Natural killer cell (primary cell): ENCODE results near the gene ZNF226. TPM values are rescaled to one million over a fixed set of nuclear protein-coding genes. Genes with fewer than 3 reads are reported as not detected.
A peak's percentile ranks its signal among the peaks of the same experiment; 100 is the strongest.

Experiments used
- ATAC-seq, 3 donors: fragments of 150-1000 bp in 2 of 3; fragments of 200-7000 bp in 1 of 3; cut with Tn5 transposase; 1 replicate in 1 of 3; 2 replicates in 2 of 3; pipeline ENCODE4 v1.10.0; 2021; ENCODE audit warnings: mild to moderate bottlenecking in 2 of 3, moderate library complexity in 2 of 3
- DNase-seq, 2 donors: peaks; one replicate each; pipeline versions ENCODE4 v3.0.0 to v3.0.0-alpha.2; 2013 to 2021; ENCODE audit warnings: mixed read lengths in 1 of 2
- H3K27ac ChIP-seq: one replicate; pipeline ENCODE4 v1.5.1; 2013; ENCODE audit warnings: mild to moderate bottlenecking, low read length
- H3K27me3 ChIP-seq: one replicate; pipeline ENCODE4 v1.6.1; 2013; ENCODE audit warnings: low read length; ENCODE audit not compliant: control insufficient read depth, insufficient read depth
- H3K36me3 ChIP-seq: one replicate; pipeline ENCODE4 v1.6.1; 2013; ENCODE audit warnings: low read length; ENCODE audit not compliant: control insufficient read depth, insufficient read depth
- H3K4me1 ChIP-seq: one replicate; pipeline ENCODE4 v1.6.1; 2013; ENCODE audit warnings: low read length; ENCODE audit not compliant: control insufficient read depth, insufficient read depth
- H3K4me3 ChIP-seq: one replicate; pipeline ENCODE4 v1.5.1; 2013; ENCODE audit warnings: low read length
- H3K9me3 ChIP-seq: one replicate; pipeline ENCODE4 v1.6.1; 2013; ENCODE audit warnings: low read length; ENCODE audit not compliant: control insufficient read depth, insufficient read depth
- H3K27ac Mint-ChIP-seq, 2 donors: one replicate each; pipeline ENCODE4 v1.8.0; 2022; ENCODE audit warnings: mild to moderate bottlenecking in 2 of 2, mixed read lengths in 2 of 2, moderate library complexity in 1 of 2
- H3K27me3 Mint-ChIP-seq, 2 donors: one replicate each; pipeline ENCODE4 v1.8.0; 2022; ENCODE audit warnings: low read depth in 2 of 2, mixed read lengths in 2 of 2
- H3K36me3 Mint-ChIP-seq: one replicate; pipeline ENCODE4 v1.8.0; 2022; ENCODE audit warnings: mixed read lengths
- H3K4me1 Mint-ChIP-seq, 2 donors: one replicate each; pipeline ENCODE4 v1.8.0; 2022; ENCODE audit warnings: mixed read lengths in 2 of 2
- H3K4me3 Mint-ChIP-seq: one replicate; pipeline ENCODE4 v1.8.0; 2022; ENCODE audit warnings: mild to moderate bottlenecking, moderate library complexity, mixed read lengths
- H3K9me3 Mint-ChIP-seq, 2 donors: one replicate each; pipeline ENCODE4 v1.8.0; 2022; ENCODE audit warnings: mixed read lengths in 2 of 2
- WGBS: methylation state at CpG from one replicate; pipeline ENCODE4 v1.1.7; 2013; ENCODE audit warnings: missing lambda C conversion rate; ENCODE audit not compliant: insufficient coverage; 5-methylcytosine and 5-hydroxymethylcytosine counted together
- intact Hi-C: fragments of 100-400 bp; cut with micrococcal nuclease; formaldehyde crosslinking; loops from one replicate; pipeline ENCODE4 v1.14.2; 2022
- total RNA-seq, 4 donors: library from RNA; stranded (reverse); fragments of 120-200 nt in 1 of 4; gene quantifications; one replicate each; pipeline versions ENCODE4 v1.2.3 to v1.2.4, GENCODE V29; 2013 to 2022
- TF ChIP-seq, protein P1 (sequence below): fragments of 200-600 bp; IDR thresholded peaks from one replicate; pipeline ENCODE4 v1.8.0; 2022; ENCODE audit warnings: antibody characterized with exemption

ZNF226 gene
- total RNA-seq, 3 donors from 2014 or later (not counting 1 experiment from before 2014, with no cell fraction given): 11.1 to 16.0 (median 15.0) TPM

DNA sequence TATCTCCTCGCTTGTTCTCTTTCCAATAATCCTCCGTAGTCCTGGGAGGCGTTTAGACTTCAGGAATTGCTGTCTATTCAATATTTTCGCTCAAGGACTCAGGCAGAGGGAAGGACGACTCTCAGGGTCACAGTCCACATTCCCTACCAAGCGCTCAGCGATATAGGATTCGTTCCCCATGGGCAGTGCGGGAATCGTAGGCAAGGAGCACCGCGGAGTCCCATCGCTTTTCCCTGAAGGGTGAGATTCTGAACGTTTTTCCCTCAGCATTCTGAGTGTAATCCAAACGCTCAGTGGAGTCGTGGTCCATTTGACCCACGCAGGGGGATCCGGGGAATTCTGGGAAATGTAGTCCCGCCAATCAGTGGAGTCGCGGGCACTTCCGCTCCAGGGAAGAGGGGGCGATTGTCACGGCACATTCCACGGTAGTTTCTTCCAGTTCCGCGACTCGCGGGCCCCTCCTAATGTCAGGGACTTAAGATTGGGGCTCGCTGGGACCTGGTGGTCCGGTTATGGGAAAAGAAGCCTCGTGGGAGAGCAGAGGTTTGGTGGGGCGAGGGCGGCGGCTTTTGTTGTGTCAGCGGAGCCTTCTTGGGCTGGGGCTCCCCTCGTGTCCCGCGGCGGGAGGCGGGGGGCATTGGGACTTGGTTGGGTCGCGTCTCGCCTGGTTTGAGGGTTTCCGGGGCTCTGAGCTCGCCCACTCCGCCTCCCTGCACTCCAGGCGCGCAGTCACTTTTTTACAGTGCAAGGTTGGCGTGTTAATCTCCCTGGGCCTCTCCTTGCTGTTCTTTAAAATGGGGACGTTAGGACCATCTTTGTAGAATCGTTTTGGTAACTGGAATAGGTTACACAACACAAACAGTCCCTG lies 23.5 kb upstream of the ZNF226 start, which contains the start of gene ZNF234:
TSS of gene ZNF234 (plus strand) at position 364 of the 868 bp plus-strand sequence. CDS start 3,079 bp downstream, outside the sequence.
- H3K9me3 Mint-ChIP-seq: peaks cover 2% of the 10 kb centered on the region in 2 donors
- peaks cover 5% of the 10 kb centered on the region for H3K36me3 Mint-ChIP-seq
- H3K4me3 Mint-ChIP-seq: peak within 1 kb of the TSS; percentile 95
- WGBS: 2% methylated on average over 52 of the region's 52 CpGs
- peaks cover 20 to 23% of the 10 kb centered on the region in 2 donors for H3K4me1 Mint-ChIP-seq
- TF ChIP-seq, protein P1, sequence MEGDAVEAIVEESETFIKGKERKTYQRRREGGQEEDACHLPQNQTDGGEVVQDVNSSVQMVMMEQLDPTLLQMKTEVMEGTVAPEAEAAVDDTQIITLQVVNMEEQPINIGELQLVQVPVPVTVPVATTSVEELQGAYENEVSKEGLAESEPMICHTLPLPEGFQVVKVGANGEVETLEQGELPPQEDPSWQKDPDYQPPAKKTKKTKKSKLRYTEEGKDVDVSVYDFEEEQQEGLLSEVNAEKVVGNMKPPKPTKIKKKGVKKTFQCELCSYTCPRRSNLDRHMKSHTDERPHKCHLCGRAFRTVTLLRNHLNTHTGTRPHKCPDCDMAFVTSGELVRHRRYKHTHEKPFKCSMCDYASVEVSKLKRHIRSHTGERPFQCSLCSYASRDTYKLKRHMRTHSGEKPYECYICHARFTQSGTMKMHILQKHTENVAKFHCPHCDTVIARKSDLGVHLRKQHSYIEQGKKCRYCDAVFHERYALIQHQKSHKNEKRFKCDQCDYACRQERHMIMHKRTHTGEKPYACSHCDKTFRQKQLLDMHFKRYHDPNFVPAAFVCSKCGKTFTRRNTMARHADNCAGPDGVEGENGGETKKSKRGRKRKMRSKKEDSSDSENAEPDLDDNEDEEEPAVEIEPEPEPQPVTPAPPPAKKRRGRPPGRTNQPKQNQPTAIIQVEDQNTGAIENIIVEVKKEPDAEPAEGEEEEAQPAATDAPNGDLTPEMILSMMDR: no peak
- peak within 1 kb of the TSS; percentile 69 for H3K27ac ChIP-seq
- peak within 1 kb of the TSS; percentile 79 for H3K4me3 ChIP-seq
- H3K9me3 ChIP-seq: no peaks in the 10 kb centered on the region
- H3K27me3 Mint-ChIP-seq: peaks cover 7 to 13% of the 10 kb centered on the region in 2 donors
- peak within 1 kb of the TSS; percentile 83 to 88 for H3K27ac Mint-ChIP-seq
- peak; percentile 71 to 89 (median 86) for ATAC-seq
- peaks cover 11% of the 10 kb centered on the region for H3K4me1 ChIP-seq
- peaks cover 2% of the 10 kb centered on the region for H3K36me3 ChIP-seq
- no peaks in the 10 kb centered on the region for H3K27me3 ChIP-seq
- peak; percentile 34 to 85 for DNase-seq
- intact Hi-C loops: loop anchor here (1.0 kb wide), 1 partner anchor 359 kb away; the partner anchor contains the start of gene ZNF180

DNA sequence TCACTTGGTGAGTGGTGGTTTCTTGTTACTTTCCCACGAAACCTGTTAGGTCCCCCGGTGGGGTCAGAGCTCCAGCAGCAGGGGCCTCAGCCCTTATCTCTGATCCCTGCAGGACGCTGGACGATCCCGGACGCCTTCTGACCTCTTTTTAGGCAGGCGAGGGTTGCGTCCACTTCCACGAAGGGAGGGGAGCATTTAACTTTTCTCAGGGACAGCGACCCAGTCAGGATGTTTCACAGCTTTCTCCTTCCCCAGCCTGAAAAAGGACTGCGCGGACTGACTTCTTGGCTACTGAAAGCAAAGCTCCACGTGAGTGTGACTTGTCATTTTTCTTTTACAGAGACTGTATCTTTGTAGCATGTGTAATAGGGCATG lies 22.9 kb upstream of the ZNF226 start:
- Histone ChIP-seq H3K4me3 (peak overlapping the region; percentile 79), H3K9me3 (no peaks in the 10 kb centered on the region), H3K36me3 (peaks cover 2% of the 10 kb centered on the region), H3K27ac (peak overlapping the region; percentile 69), H3K27me3 (no peaks in the 10 kb centered on the region), H3K4me1 (peaks cover 11% of the 10 kb centered on the region)
- Mint-ChIP-seq H3K4me1 (peaks cover 20 to 23% of the 10 kb centered on the region in 2 donors), H3K27me3 (peaks cover 5 to 7% of the 10 kb centered on the region in 2 donors), H3K36me3 (peaks cover 5% of the 10 kb centered on the region), H3K27ac (peak overlapping the region; percentile 83 to 88), H3K4me3 (peak overlapping the region; percentile 95), H3K9me3 (no peaks in the 10 kb centered on the region)
- ATAC-seq (peak; percentile 3 to 23 (median 16)), DNase-seq (peak in 1 of 2 donors; percentile 18)
- intact Hi-C loops: no loop called here
- WGBS: 21% methylated on average over 13 of the region's 13 CpGs
- TF ChIP-seq, protein P1: no peak

DNA sequence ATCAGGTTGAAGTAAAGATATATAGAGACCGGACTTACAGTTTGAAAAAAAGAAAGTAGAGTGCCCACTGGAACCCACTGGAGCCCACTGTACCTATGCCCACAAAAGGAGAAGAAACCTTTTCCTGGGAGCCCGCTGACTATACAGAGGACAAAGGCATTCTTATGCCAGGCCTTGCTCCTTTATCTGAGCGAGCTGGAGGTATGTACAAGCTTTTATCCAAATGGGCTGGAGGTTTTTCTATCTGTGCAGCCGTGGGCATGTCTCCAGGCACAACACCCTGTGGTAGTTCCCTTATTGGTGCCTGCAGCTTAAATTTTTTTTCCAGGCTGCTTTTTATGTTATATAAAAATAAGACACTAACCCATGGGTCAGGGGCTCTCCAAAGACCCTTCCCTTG lies 15.1 kb upstream of the ZNF226 start:
- H3K4me3 Mint-ChIP-seq: no peak overlapping the region
- H3K36me3 Mint-ChIP-seq: peaks cover 51% of the 10 kb centered on the region
- intact Hi-C loops: no loop called here
- ATAC-seq: no peak
- WGBS: 95% methylated on average over 4 of the region's 4 CpGs
- H3K9me3 Mint-ChIP-seq: peaks cover 0 to 3% of the 10 kb centered on the region in 2 donors
- H3K4me1 Mint-ChIP-seq: no peaks in the 10 kb centered on the region
- H3K4me1 ChIP-seq: no peaks in the 10 kb centered on the region
- H3K36me3 ChIP-seq: peaks cover 44% of the 10 kb centered on the region
- no peak overlapping the region for H3K27ac Mint-ChIP-seq
- no peak overlapping the region for H3K4me3 ChIP-seq
- H3K27me3 Mint-ChIP-seq: no peaks in the 10 kb centered on the region
- no peak overlapping the region for H3K27ac ChIP-seq
- DNase-seq: no peak
- TF ChIP-seq, protein P1: no peak
- H3K27me3 ChIP-seq: no peaks in the 10 kb centered on the region
- peaks cover 2% of the 10 kb centered on the region for H3K9me3 ChIP-seq
